GM21825 (cell line): Measurements from ENCODE around the gene SPATA24.
"Not testable (repeated sequence)": the region's sequence is repeated elsewhere in the genome, so short reads cannot be mapped to it uniquely, and the experiment has no call there.

Source experiments
- ATAC-seq: cut with Tn5 transposase; IDR thresholded peaks from one replicate; pipeline ENCODE4 v1.9.1; 2021; ENCODE audit warnings: mild to moderate bottlenecking, moderate library complexity; ENCODE audit not compliant: unreplicated experiment

Gene SPATA24

GRCh38 chr5:139403787-139404483 is at the start of gene SPATA24:
Gene SPATA24 (minus strand): TSS chr5:139404089. CDS start chr5:139404060, 29 bp downstream.
- peak; percentile 76 for ATAC-seq

- no peak for ATAC-seq
These were observed 48.2 kb upstream of the SPATA24 start for GRCh38 chr5:139451878-139452660.

GRCh38 chr5:139451176-139451575 is 47.3 kb upstream of the SPATA24 start:
- no peak for ATAC-seq

GRCh38 chr5:139446956-139447779 is 43.3 kb upstream of the SPATA24 start:
- ATAC-seq: peak; percentile 66

DNA sequence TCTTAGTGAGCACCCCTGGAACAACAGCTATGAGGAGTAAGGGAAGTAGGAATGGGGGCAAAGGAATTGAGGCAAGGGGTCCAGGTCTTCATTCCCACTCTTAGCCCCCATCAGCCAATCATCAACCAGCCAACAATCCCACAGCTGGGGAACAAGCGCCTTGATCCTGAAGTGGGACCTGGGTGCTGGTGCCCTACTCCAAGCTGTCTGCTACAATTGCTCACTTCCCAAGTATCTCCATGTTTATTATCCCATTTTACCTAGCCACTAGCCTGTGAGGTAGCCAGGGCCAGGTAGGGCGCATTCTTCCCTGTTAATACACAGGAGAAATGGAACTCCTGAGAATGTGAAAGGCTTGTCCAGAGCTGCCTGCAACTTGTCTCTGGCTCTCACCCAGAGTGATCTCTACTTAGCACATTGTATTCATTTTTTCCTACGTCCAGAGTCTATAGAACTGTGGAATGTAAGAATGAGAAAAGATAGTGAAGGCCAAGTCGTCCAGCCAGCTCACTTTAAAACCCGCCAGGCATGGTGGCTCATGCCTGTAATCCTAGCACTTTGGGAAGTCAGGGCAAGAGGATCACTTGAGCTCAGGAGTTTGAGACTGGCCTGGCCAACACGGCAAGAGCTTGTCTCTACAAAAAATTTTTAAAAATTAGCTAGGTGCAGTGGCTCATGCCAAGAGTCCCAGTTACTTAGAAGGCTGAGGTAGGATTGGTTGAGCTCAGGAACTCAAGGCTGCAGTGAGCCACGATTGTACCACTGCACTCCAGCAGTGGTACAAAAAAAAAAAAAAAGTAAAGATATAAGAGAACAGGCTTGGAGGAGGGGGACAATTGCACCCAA is 41.7 kb upstream of the SPATA24 start:
- no peak for ATAC-seq

- no peak for ATAC-seq
These were observed 40.1 kb upstream of the SPATA24 start for GRCh38 chr5:139443831-139444453.

DNA sequence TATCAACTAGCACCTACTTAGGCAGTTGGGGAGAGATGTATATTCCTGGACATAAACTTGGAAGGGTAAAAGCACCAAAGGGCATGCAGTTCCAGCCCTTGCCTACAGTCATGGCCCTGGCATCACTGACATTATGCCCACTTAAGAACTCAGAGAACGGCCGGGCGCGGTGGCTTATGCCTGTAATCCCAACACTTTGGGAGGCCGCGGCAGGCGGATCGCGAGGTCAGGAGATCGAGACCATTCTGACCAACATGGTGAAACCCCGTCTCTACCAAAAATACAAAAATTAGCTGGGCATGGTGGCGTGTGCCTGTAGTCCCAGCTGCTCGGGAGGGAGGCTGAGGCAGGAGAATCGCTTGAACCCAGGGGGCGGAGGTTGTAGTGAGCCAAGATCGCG is 36.5 kb upstream of the SPATA24 start:
- not testable (repeated sequence) for ATAC-seq

GRCh38 chr5:139439013-139439903 is 35.4 kb upstream of the SPATA24 start, which contains the start of gene DNAJC18:
Gene DNAJC18 (minus strand): TSS chr5:139439525. CDS start chr5:139439445, 80 bp downstream.
- peak; percentile 88 for ATAC-seq

DNA sequence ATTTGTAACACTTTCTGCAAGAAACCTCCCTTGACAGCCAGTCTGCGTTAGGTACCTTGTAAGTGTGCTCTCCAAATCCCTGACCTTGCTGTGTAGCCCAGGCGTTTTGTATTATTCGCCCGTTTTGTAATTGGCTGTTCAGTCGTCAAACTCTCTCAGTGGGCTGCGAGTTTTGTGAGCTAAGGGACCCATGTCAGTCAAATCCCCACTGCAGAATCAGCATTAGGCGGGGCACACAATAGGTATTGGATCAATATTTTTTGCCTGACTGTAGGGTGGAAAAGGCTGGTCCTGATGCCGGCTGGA is 34.8 kb upstream of the SPATA24 start:
- no peak for ATAC-seq

GRCh38 chr5:139435676-139436075 is 31.8 kb upstream of the SPATA24 start:
- no peak for ATAC-seq

- no peak for ATAC-seq
These were observed 27.8 kb upstream of the SPATA24 start for GRCh38 chr5:139431706-139432105.

DNA sequence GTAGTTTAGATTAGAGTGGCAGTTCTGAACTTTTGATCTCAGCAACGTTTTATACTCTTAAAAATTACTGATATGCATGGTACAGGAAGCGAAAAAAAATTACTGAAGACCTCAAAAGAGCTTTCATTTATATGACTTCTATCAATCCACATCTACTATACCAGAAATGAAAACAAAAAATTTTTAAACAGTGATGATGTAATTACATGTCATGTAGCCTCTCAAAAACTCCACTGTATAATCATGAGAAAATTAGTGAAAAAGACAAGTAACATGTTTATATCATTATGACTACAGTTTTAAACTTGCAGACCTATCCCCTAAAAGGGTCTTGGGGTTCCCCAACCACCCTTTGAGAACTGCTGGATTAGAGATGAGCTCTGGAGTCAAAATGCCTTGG is 26.1 kb upstream of the SPATA24 start:
- ATAC-seq: no peak

- ATAC-seq: no peak
These were observed 22.5 kb upstream of the SPATA24 start for GRCh38 chr5:139426203-139426885.

GRCh38 chr5:139425497-139425896 is 21.6 kb upstream of the SPATA24 start:
- ATAC-seq: no peak

DNA sequence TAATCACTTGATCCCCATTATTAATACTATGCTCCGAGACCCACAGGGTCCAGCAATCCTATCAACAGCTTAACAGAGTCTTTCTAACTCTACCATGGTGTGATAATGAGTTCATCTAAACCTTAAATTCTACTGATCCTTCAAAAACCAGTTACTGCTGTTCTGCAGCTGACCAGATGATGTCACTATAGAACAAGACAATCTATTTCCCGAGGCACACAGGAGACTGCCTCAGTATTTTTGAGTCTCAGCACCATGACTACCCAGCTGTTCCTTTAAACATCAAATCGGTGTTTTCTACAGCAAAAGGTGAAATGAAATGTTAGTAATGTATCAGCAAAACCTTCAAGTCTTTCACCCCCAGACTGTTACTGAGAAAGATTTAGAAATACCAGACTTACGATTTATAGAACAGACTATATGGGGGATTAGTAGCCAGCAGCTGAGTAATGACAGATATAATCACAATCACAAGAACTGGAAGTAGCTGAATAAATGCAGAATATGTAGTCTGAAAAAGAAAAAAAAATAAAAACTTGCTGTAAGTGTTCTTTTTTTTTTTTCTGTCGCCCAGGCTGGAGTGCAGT is 18.5 kb upstream of the SPATA24 start:
- no peak for ATAC-seq

DNA sequence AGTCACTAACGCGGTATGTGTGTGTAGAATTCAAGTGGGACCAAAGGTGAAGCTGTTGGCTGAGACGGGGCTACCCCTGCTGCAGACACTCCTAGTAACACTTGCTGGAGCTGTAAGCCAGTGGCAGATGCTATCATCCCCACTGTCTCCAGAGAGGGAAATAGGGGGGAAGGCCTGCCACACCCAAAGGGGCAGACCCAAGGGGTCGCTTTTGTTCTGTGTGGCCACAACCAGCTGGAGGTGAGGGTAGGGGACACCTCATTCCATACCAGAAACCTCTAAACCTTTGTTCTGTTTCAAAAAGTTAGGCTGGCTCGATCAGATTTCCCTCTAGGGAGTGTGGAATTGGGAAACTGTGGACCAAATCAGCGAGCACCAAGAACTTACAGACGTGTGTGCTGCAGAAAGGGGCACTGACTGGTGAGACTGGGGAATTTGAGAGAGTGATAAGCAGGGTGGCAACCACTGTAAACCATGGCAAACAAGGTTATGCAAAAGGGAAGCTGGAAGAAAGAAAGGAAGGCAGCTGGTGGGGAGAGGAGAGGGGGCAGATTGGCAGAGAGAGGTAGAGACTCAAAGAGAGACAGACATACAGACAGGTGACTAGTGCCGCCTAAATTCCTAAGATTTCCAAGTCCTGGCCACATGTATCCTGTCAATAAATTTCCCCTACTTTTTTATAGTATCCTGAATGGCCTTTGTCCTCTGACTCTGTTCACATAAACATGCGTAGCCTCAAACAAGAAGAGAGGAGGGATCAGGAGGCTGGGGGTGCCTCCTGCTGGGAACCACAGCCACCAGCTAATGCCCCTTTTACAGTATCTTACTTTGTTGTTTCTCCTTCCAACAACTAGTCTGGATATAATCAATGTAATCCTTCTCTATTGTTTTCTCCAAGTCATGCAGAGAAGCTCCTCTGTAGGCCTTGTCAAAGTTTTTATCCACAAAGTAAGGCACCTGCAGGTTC is 15.6 kb upstream of the SPATA24 start:
- no peak for ATAC-seq

GRCh38 chr5:139418793-139419192 is 14.9 kb upstream of the SPATA24 start:
- ATAC-seq: no peak
